Measurements from ENCODE around the gene C2CD4D.

The C2CD4D gene

DNA sequence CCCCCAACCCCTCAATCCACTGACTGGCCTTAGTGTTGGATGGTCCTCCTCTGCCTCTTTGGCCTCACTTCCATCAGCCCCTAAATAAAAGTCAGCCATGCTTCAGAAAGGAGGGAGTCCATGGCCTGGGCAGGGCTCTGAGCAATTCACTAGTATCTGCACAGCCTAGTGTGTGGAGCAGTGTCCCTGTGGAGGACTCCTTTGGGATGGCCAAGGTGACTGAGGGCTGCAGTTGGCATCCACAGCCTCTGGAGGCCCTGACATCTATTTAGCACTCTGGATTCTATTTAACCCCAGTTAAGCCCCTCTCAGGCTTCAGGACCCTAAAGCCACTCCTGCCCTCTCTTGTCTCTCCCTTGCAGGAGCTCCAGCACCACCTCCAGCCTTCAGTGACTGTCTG is 10.3 kb upstream of the C2CD4D start:
- H3K9ac ChIP-seq (ENCODE audit: insufficient read length, low read depth), result no peak overlapping the region
- TF ChIP-seq SUZ12 (IDR thresholded peaks at IDR 0.05; ENCODE audit: extremely low read depth, insufficient read depth, insufficient read length), result no peak
- no peak for TF ChIP-seq ZNF274 (IDR thresholded peaks at IDR 0.05; ENCODE audit: low read depth, low read length)
- no peak for TF ChIP-seq YY1 (IDR thresholded peaks at IDR 0.05; ENCODE audit: insufficient read depth, insufficient read length)
- no peaks in the 10 kb centered on the region for H3K36me3 ChIP-seq (ENCODE audit: insufficient read depth, insufficient read length, low read length)
- H3K4me3 ChIP-seq (ENCODE audit: insufficient read length, low read depth), result no peak overlapping the region
- no peak for DNase-seq (ENCODE audit: low read depth, low spot score)
- no peaks in the 10 kb centered on the region for H3K27me3 ChIP-seq (ENCODE audit: insufficient read depth, insufficient read length)
- H3K4me1 ChIP-seq (ENCODE audit: insufficient read depth, insufficient read length), result peaks cover 26% of the 10 kb centered on the region
- no peaks in the 10 kb centered on the region for H3K9me3 ChIP-seq (ENCODE audit: insufficient read depth, low read length)

DNA sequence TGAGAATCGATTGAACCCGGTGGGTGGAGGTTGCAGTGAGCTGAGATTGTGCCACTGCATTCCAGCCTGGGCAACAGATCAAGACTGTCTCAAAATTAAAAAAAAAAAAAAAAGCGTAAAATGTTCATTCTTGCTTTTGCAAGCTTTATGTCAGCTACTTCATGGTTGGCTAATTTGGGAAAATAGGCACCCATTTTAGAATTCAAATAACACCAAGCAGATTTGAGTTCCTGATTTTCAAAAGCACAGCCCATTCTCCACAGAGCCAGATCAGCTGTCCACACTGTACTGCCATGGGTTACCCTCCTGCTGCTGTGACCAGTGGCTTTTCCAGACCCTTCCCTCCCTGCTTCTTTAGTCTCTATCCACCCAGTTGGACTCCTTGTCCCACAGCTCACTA is 9.5 kb upstream of the C2CD4D start:
- Histone ChIP-seq H3K4me1 (ENCODE audit: insufficient read depth, insufficient read length) (peaks cover 26% of the 10 kb centered on the region), H3K4me3 (ENCODE audit: insufficient read length, low read depth) (no peak overlapping the region), H3K9ac (ENCODE audit: insufficient read length, low read depth) (no peak overlapping the region), H3K9me3 (ENCODE audit: insufficient read depth, low read length) (no peaks in the 10 kb centered on the region), H3K27me3 (ENCODE audit: insufficient read depth, insufficient read length) (no peaks in the 10 kb centered on the region), H3K36me3 (ENCODE audit: insufficient read depth, insufficient read length, low read length) (no peaks in the 10 kb centered on the region)
- TF ChIP-seq SUZ12 (IDR thresholded peaks at IDR 0.05; ENCODE audit: extremely low read depth, insufficient read depth, insufficient read length), result no peak
- no peak for TF ChIP-seq YY1 (IDR thresholded peaks at IDR 0.05; ENCODE audit: insufficient read depth, insufficient read length)
- TF ChIP-seq ZNF274 (IDR thresholded peaks at IDR 0.05; ENCODE audit: low read depth, low read length), result no peak
- DNase-seq (ENCODE audit: low read depth, low spot score), result no peak

DNA sequence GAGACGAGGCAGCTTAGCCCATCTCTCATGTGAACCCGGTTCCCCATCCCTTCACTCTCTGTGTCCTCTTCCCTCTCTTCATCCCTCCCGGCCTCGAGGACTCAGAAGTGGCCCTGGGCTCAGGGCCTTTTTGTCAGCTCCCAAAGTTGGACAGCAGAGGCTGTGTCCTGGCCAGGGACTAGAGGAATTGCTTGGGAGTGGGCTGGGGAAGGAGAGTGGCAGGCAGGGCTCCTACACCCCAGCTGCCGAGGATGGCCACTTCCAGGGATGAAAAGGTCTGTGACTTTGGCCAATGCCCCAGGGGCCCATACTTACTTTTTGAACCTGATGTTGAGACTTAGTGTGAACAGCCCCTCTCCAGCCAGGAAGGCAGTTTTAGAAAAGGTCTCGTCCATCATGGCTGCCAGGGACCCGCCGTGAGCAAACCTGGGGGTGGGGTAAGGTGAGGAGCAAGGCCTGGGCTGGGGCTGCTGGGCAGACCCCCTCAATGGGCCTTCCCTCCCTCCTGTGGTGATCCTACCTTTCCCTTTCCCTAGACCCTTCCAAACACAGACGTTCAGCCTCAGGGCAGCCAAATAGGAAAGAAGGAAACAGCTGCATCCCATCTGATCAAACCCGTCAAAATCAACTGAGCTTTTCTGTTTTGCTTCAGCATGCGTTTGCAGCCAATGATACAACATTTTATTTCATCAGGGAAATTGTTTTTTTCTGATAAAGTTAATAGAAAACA is 8.4 kb upstream of the C2CD4D start:
- no peak for DNase-seq (ENCODE audit: low read depth, low spot score)
- Histone ChIP-seq H3K9me3 (ENCODE audit: insufficient read depth, low read length) (no peaks in the 10 kb centered on the region), H3K36me3 (ENCODE audit: insufficient read depth, insufficient read length, low read length) (peaks cover under 1% of the 10 kb centered on the region), H3K9ac (ENCODE audit: insufficient read length, low read depth) (no peak overlapping the region), H3K4me1 (ENCODE audit: insufficient read depth, insufficient read length) (peaks cover 26% of the 10 kb centered on the region), H3K27me3 (ENCODE audit: insufficient read depth, insufficient read length) (no peaks in the 10 kb centered on the region), H3K4me3 (ENCODE audit: insufficient read length, low read depth) (no peak overlapping the region)
- peak; percentile 14 for TF ChIP-seq YY1 (IDR thresholded peaks at IDR 0.05; ENCODE audit: insufficient read depth, insufficient read length)
- no peak for TF ChIP-seq SUZ12 (IDR thresholded peaks at IDR 0.05; ENCODE audit: extremely low read depth, insufficient read depth, insufficient read length)
- no peak for TF ChIP-seq ZNF274 (IDR thresholded peaks at IDR 0.05; ENCODE audit: low read depth, low read length)

- Histone ChIP-seq H3K27me3 (ENCODE audit: insufficient read depth, insufficient read length) (no peaks in the 10 kb centered on the region), H3K4me3 (ENCODE audit: insufficient read length, low read depth) (no peak overlapping the region), H3K4me1 (ENCODE audit: insufficient read depth, insufficient read length) (peaks cover 22% of the 10 kb centered on the region), H3K36me3 (ENCODE audit: insufficient read depth, insufficient read length, low read length) (peaks cover 5% of the 10 kb centered on the region), H3K9me3 (ENCODE audit: insufficient read depth, low read length) (no peaks in the 10 kb centered on the region), H3K9ac (ENCODE audit: insufficient read length, low read depth) (peak overlapping the region; percentile 62)
- no peak for DNase-seq (ENCODE audit: low read depth, low spot score)
- TF ChIP-seq ZNF274 (IDR thresholded peaks at IDR 0.05; ENCODE audit: low read depth, low read length) (no peak), YY1 (IDR thresholded peaks at IDR 0.05; ENCODE audit: insufficient read depth, insufficient read length) (no peak), SUZ12 (IDR thresholded peaks at IDR 0.05; ENCODE audit: extremely low read depth, insufficient read depth, insufficient read length) (no peak)
These were observed 7.1 kb upstream of the C2CD4D start for GRCh38 chr1:151846686-151847237.

- Histone ChIP-seq H3K9me3 (ENCODE audit: insufficient read depth, low read length) (no peaks in the 10 kb centered on the region), H3K4me1 (ENCODE audit: insufficient read depth, insufficient read length) (peaks cover 22% of the 10 kb centered on the region), H3K4me3 (ENCODE audit: insufficient read length, low read depth) (no peak overlapping the region), H3K27me3 (ENCODE audit: insufficient read depth, insufficient read length) (no peaks in the 10 kb centered on the region), H3K9ac (ENCODE audit: insufficient read length, low read depth) (peak overlapping the region; percentile 4), H3K36me3 (ENCODE audit: insufficient read depth, insufficient read length, low read length) (peaks cover 5% of the 10 kb centered on the region)
- DNase-seq (ENCODE audit: low read depth, low spot score), result peak; percentile 86
- TF ChIP-seq SUZ12 (IDR thresholded peaks at IDR 0.05; ENCODE audit: extremely low read depth, insufficient read depth, insufficient read length) (no peak), ZNF274 (IDR thresholded peaks at IDR 0.05; ENCODE audit: low read depth, low read length) (no peak), YY1 (IDR thresholded peaks at IDR 0.05; ENCODE audit: insufficient read depth, insufficient read length) (no peak)
These were observed 6.5 kb upstream of the C2CD4D start for GRCh38 chr1:151846062-151846568.

DNA sequence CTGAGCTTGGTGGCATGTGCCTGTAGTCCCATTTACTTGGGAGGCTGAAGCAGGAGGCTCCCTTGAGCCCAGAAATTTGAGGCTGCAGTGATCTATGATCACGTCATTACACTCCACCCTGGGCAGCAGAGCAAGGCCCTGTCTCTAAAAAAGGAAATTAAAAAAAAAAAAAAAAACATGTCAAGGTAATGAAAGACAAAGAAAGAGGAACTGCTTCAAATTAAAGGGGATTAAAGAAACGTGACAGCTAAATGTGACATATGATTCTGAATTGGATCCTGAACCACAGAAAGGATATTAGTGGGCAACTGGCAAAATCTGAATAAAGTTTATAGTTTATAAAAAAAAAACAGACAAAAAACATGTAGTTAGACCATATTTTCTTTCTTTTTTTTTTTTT is 3.8 kb upstream of the C2CD4D start:
- Histone ChIP-seq H3K9ac (ENCODE audit: insufficient read length, low read depth) (no peak overlapping the region), H3K36me3 (ENCODE audit: insufficient read depth, insufficient read length, low read length) (peaks cover 5% of the 10 kb centered on the region), H3K4me1 (ENCODE audit: insufficient read depth, insufficient read length) (peaks cover 16% of the 10 kb centered on the region), H3K4me3 (ENCODE audit: insufficient read length, low read depth) (no peak overlapping the region), H3K27me3 (ENCODE audit: insufficient read depth, insufficient read length) (peaks cover 11% of the 10 kb centered on the region), H3K9me3 (ENCODE audit: insufficient read depth, low read length) (no peaks in the 10 kb centered on the region)
- no peak for DNase-seq (ENCODE audit: low read depth, low spot score)
- TF ChIP-seq SUZ12 (IDR thresholded peaks at IDR 0.05; ENCODE audit: extremely low read depth, insufficient read depth, insufficient read length) (no peak), YY1 (IDR thresholded peaks at IDR 0.05; ENCODE audit: insufficient read depth, insufficient read length) (no peak), ZNF274 (IDR thresholded peaks at IDR 0.05; ENCODE audit: low read depth, low read length) (no peak)

DNA sequence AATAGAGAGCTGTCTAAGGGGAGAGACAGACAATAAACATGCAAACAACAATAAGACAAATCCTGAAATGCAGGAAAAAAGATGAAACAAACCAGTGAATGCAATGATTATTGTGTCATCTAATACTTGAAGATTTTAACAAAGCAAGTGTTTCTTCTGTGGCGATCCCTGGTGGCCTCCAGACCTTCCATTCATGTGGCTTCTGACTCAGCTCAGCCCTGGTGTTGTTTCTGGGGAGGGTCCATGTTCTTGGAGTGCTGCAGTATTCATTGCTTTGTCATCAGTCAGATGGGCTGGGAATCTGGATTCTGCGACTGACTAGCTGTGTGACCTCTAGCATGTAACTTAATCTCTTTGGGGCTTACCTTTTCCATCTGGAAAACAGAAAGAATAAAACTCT is 1.5 kb upstream of the C2CD4D start:
- H3K27me3 ChIP-seq (ENCODE audit: insufficient read depth, insufficient read length), result peaks cover 25% of the 10 kb centered on the region
- TF ChIP-seq ZNF274 (IDR thresholded peaks at IDR 0.05; ENCODE audit: low read depth, low read length) (no peak), YY1 (IDR thresholded peaks at IDR 0.05; ENCODE audit: insufficient read depth, insufficient read length) (no peak), SUZ12 (IDR thresholded peaks at IDR 0.05; ENCODE audit: extremely low read depth, insufficient read depth, insufficient read length) (no peak)
- H3K36me3 ChIP-seq (ENCODE audit: insufficient read depth, insufficient read length, low read length), result peaks cover 5% of the 10 kb centered on the region
- no peak for DNase-seq (ENCODE audit: low read depth, low spot score)
- no peaks in the 10 kb centered on the region for H3K9me3 ChIP-seq (ENCODE audit: insufficient read depth, low read length)
- peaks cover 8% of the 10 kb centered on the region for H3K4me1 ChIP-seq (ENCODE audit: insufficient read depth, insufficient read length)
- no peak overlapping the region for H3K4me3 ChIP-seq (ENCODE audit: insufficient read length, low read depth)
- no peak overlapping the region for H3K9ac ChIP-seq (ENCODE audit: insufficient read length, low read depth)
